WERI-Rb-1 (cell line): ENCODE results near the gene PROM2.

Experiments used
- DNase-seq: peaks from one replicate; pipeline ENCODE4 v3.0.0-alpha.2; 2020
- H3K27ac ChIP-seq: fragments of 250-450 bp; sonication (Bioruptor Pico); 2 replicates; pipeline ENCODE4 v1.5.1; 2020; ENCODE audit warnings: mild to moderate bottlenecking, moderate library complexity
- H3K27me3 ChIP-seq: fragments of 250-450 bp; sonication (Bioruptor Pico); 2 replicates; pipeline ENCODE4 v1.5.1; 2021; ENCODE audit warnings: mild to moderate bottlenecking, low read depth, moderate library complexity; ENCODE audit not compliant: insufficient read depth, severe bottlenecking
- H3K36me3 ChIP-seq: fragments of 250-450 bp; sonication (Bioruptor Pico); 2 replicates; pipeline ENCODE4 v1.5.1; 2020; ENCODE audit warnings: mild to moderate bottlenecking, moderate library complexity
- H3K4me3 ChIP-seq: 2 replicates; pipeline ENCODE4 v1.5.1; 2011; ENCODE audit warnings: low read depth, mild to moderate bottlenecking, control low read depth, low read length
- H3K9me3 ChIP-seq: fragments of 250-450 bp; sonication (Bioruptor Pico); 2 replicates; pipeline ENCODE4 v1.5.1; 2021; ENCODE audit warnings: mild to moderate bottlenecking, moderate library complexity; ENCODE audit not compliant: severe bottlenecking
- CTCF ChIP-seq: IDR thresholded peaks from 2 replicates; pipeline ENCODE4 v1.5.1; 2011; ENCODE audit warnings: low read depth, mild to moderate bottlenecking, control low read depth, inconsistent platforms, low read length

The PROM2 gene

GRCh38 chr2:95333888-95334338 is 59.7 kb downstream of the PROM2 start:
- Histone ChIP-seq H3K36me3 (no peaks in the 10 kb centered on the region), H3K4me3 (no peak overlapping the region), H3K27ac (no peak overlapping the region), H3K27me3 (no peaks in the 10 kb centered on the region), H3K9me3 (no peaks in the 10 kb centered on the region)
- TF ChIP-seq CTCF: no peak
- no peak for DNase-seq

GRCh38 chr2:95334916-95335641 is 60.8 kb downstream of the PROM2 start:
- H3K27ac ChIP-seq: no peak overlapping the region
- DNase-seq: no peak

GRCh38 chr2:95336406-95336805 is 62.2 kb downstream of the PROM2 start:
- DNase-seq: no peak
- Histone ChIP-seq H3K27ac (no peak overlapping the region), H3K27me3 (no peaks in the 10 kb centered on the region), H3K36me3 (no peaks in the 10 kb centered on the region), H3K9me3 (no peaks in the 10 kb centered on the region), H3K4me3 (no peak overlapping the region)
- no peak for TF ChIP-seq CTCF

More at GRCh38 chr2:95334916-95335641, 60.8 kb downstream of the PROM2 start:
- Histone ChIP-seq H3K27me3 (no peaks in the 10 kb centered on the region), H3K36me3 (no peaks in the 10 kb centered on the region), H3K9me3 (no peaks in the 10 kb centered on the region), H3K4me3 (no peak overlapping the region)
- no peak for TF ChIP-seq CTCF

- no peaks in the 10 kb centered on the region for H3K27me3 ChIP-seq
These were observed 63.6 kb downstream of the PROM2 start for GRCh38 chr2:95337829-95338228.

More at GRCh38 chr2:95337829-95338228, 63.6 kb downstream of the PROM2 start:
- H3K9me3 ChIP-seq: no peaks in the 10 kb centered on the region
- no peaks in the 10 kb centered on the region for H3K36me3 ChIP-seq
- no peak overlapping the region for H3K4me3 ChIP-seq
- TF ChIP-seq CTCF: no peak
- no peak for DNase-seq
- H3K27ac ChIP-seq: no peak overlapping the region
